ENCODE results near the gene PHLDA2.

The PHLDA2 gene

GRCh38 chr11:2932850-2933251 is 3.6 kb upstream of the PHLDA2 start:
- no peaks in the 10 kb centered on the region for H3K36me3 ChIP-seq (ENCODE audit: insufficient read depth, low read length)
- no peak overlapping the region for H3K4me3 ChIP-seq (ENCODE audit: low read depth in 1 of 2, low read length in 2 of 2)
- H2AFZ ChIP-seq (ENCODE audit: low read depth, low read length) = no peak overlapping the region
- no peak for TF ChIP-seq CTCF (IDR thresholded peaks at IDR 0.05; ENCODE audit: borderline replicate concordance, extremely low read depth, low read length, poor library complexity, severe bottlenecking)
- TF ChIP-seq EZH2 (IDR thresholded peaks at IDR 0.05; ENCODE audit: borderline replicate concordance, low read depth, low read length, severe bottlenecking) = no peak
- no peaks in the 10 kb centered on the region for H4K20me1 ChIP-seq (ENCODE audit: insufficient read depth, low read length)
- no peaks in the 10 kb centered on the region for H3K27me3 ChIP-seq (ENCODE audit: insufficient read depth, low read length, poor library complexity)
- no peak overlapping the region for H3K4me2 ChIP-seq (ENCODE audit: insufficient read depth, low read length)
- H3K4me1 ChIP-seq (ENCODE audit: insufficient read depth, low read length) = no peaks in the 10 kb centered on the region
- ATAC-seq (ENCODE audit: insufficient read depth, low read depth) (no peak), DNase-seq (no peak)
- no peak overlapping the region for H3K27ac ChIP-seq (ENCODE audit: low read length)
- H3K9ac ChIP-seq (ENCODE audit: low read depth, low read length) = no peak overlapping the region
- peaks cover 5% of the 10 kb centered on the region for H3K9me3 ChIP-seq (ENCODE audit: insufficient read depth, low read length, severe bottlenecking)
- H3K79me2 ChIP-seq (ENCODE audit: insufficient read depth, low read length) = no peaks in the 10 kb centered on the region

GRCh38 chr11:2931771-2932738 is 2.8 kb upstream of the PHLDA2 start:
- no peak overlapping the region for H3K4me3 ChIP-seq (ENCODE audit: low read depth in 1 of 2, low read length in 2 of 2)
- H3K4me1 ChIP-seq (ENCODE audit: insufficient read depth, low read length) = no peaks in the 10 kb centered on the region
- DNase-seq (no peak), ATAC-seq (ENCODE audit: insufficient read depth, low read depth) (no peak)
- TF ChIP-seq EZH2 (IDR thresholded peaks at IDR 0.05; ENCODE audit: borderline replicate concordance, low read depth, low read length, severe bottlenecking) (no peak), CTCF (IDR thresholded peaks at IDR 0.05; ENCODE audit: borderline replicate concordance, extremely low read depth, low read length, poor library complexity, severe bottlenecking) (no peak)
- H3K9ac ChIP-seq (ENCODE audit: low read depth, low read length) = no peak overlapping the region
- no peaks in the 10 kb centered on the region for H3K79me2 ChIP-seq (ENCODE audit: insufficient read depth, low read length)
- H3K9me3 ChIP-seq (ENCODE audit: insufficient read depth, low read length, severe bottlenecking) = no peaks in the 10 kb centered on the region
- no peak overlapping the region for H2AFZ ChIP-seq (ENCODE audit: low read depth, low read length)
- no peak overlapping the region for H3K4me2 ChIP-seq (ENCODE audit: insufficient read depth, low read length)
- no peaks in the 10 kb centered on the region for H3K36me3 ChIP-seq (ENCODE audit: insufficient read depth, low read length)
- H3K27ac ChIP-seq (ENCODE audit: low read length) = no peak overlapping the region
- no peaks in the 10 kb centered on the region for H4K20me1 ChIP-seq (ENCODE audit: insufficient read depth, low read length)
- no peaks in the 10 kb centered on the region for H3K27me3 ChIP-seq (ENCODE audit: insufficient read depth, low read length, poor library complexity)

- H3K4me2 ChIP-seq (ENCODE audit: insufficient read depth, low read length) = no peak overlapping the region
- H3K27ac ChIP-seq (ENCODE audit: low read length) = no peak overlapping the region
- H3K36me3 ChIP-seq (ENCODE audit: insufficient read depth, low read length) = no peaks in the 10 kb centered on the region
These were observed 2.2 kb upstream of the PHLDA2 start for GRCh38 chr11:2931420-2931746.

More at GRCh38 chr11:2931420-2931746, 2.2 kb upstream of the PHLDA2 start:
- no peaks in the 10 kb centered on the region for H3K79me2 ChIP-seq (ENCODE audit: insufficient read depth, low read length)
- no peak for ATAC-seq (ENCODE audit: insufficient read depth, low read depth)
- no peaks in the 10 kb centered on the region for H4K20me1 ChIP-seq (ENCODE audit: insufficient read depth, low read length)
- no peak overlapping the region for H2AFZ ChIP-seq (ENCODE audit: low read depth, low read length)
- TF ChIP-seq EZH2 (IDR thresholded peaks at IDR 0.05; ENCODE audit: borderline replicate concordance, low read depth, low read length, severe bottlenecking) (no peak), CTCF (IDR thresholded peaks at IDR 0.05; ENCODE audit: borderline replicate concordance, extremely low read depth, low read length, poor library complexity, severe bottlenecking) (no peak)
- DNase-seq = no peak
- no peaks in the 10 kb centered on the region for H3K27me3 ChIP-seq (ENCODE audit: insufficient read depth, low read length, poor library complexity)
- H3K9me3 ChIP-seq (ENCODE audit: insufficient read depth, low read length, severe bottlenecking) = no peaks in the 10 kb centered on the region
- no peak overlapping the region for H3K4me3 ChIP-seq (ENCODE audit: low read depth in 1 of 2, low read length in 2 of 2)
- H3K9ac ChIP-seq (ENCODE audit: low read depth, low read length) = no peak overlapping the region
- no peaks in the 10 kb centered on the region for H3K4me1 ChIP-seq (ENCODE audit: insufficient read depth, low read length)

All from DND-41 (cell line).